ENCODE results near the gene AVL9. TPM values are rescaled to one million over a fixed set of nuclear protein-coding genes. Genes with fewer than 3 reads are reported as not detected.

AVL9 gene
- total and polyA plus RNA-seq, 2 donors (not counting 1 experiment from before 2014, with no cell fraction given) = 15.4 to 48.0 TPM

DNA sequence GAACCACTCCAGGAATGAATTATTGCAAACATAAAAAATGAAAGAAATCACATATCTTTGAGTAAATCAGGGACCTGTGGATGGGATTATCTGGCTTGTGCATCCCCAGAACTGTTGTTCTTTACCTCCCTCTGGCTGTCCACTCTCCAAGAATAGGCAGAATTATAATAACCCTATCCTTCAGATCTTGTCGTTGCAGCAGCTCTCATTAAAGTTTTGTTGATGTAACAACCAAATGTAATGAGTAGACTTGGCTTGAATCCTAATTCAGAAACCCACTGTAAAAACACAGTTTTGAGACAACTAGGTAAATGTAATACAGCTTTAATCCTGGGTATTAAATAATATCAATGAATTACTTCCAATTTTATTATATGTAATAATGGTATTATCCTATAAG is 21.3 kb upstream of the AVL9 start:
- peaks cover 4% of the 10 kb centered on the region for H3K4me1 Mint-ChIP-seq
- Histone ChIP-seq H3K27me3 (replicated peaks in 1 of 4; ENCODE audit: control extremely low read depth in 1 of 4, control insufficient read depth in 3 of 4, insufficient read depth in 4 of 4, low read length in 3 of 4) (peaks cover 0 to 4% (median 0%) of the 10 kb centered on the region in 4 experiments), H3K9me3 (ENCODE audit: control extremely low read depth in 1 of 3, control insufficient read depth in 2 of 3, insufficient read depth in 1 of 3, low read length in 2 of 3) (no peaks in the 10 kb centered on the region), H3K9ac (ENCODE audit: low read length) (no peak overlapping the region), H3K27ac (ENCODE audit: low read length in 2 of 2) (no peak overlapping the region), H3K79me2 (ENCODE audit: control insufficient read depth, insufficient read depth, low read length) (no peaks in the 10 kb centered on the region), H2AFZ (ENCODE audit: insufficient read depth, low read depth, low read length, poor library complexity, severe bottlenecking) (no peak overlapping the region), H4K20me1 (ENCODE audit: control insufficient read depth, insufficient read depth, low read length, poor library complexity, severe bottlenecking) (no peaks in the 10 kb centered on the region), H3K36me3 (replicated peaks in 1 of 2; ENCODE audit: control extremely low read depth in 1 of 2, control insufficient read depth in 1 of 2, extremely low read depth in 1 of 2, insufficient read depth in 2 of 2, low read length in 1 of 2) (no peaks in the 10 kb centered on the region), H3K4me1 (ENCODE audit: control insufficient read depth in 2 of 2, insufficient read depth in 2 of 2, low read length in 2 of 2) (no peaks in the 10 kb centered on the region), H3K4me3 (ENCODE audit: control extremely low read depth in 1 of 5, extremely low read depth in 1 of 5, insufficient read depth in 1 of 5, low read depth in 2 of 5, low read length in 4 of 5) (no peak overlapping the region), H3K4me2 (replicated peaks; ENCODE audit: low read depth, low read length, poor library complexity, severe bottlenecking) (no peak overlapping the region)
- no peak overlapping the region for H3K27ac Mint-ChIP-seq
- WGBS (ENCODE audit: insufficient coverage) = no CpG with 5 or more reads among the region's 1 CpG
- ATAC-seq (ENCODE audit: low read depth) (no peak), DNase-seq (no peak)
- intact Hi-C loops (cut with micrococcal nuclease) = no loop called here
- H3K27me3 Mint-ChIP-seq = peaks cover 7% of the 10 kb centered on the region
- CTCF ChIA-PET = no interaction called here
- H3K9me3 Mint-ChIP-seq (ENCODE audit: insufficient read depth) = no peaks in the 10 kb centered on the region
- POLR2A ChIA-PET = no interaction called here
- no peak overlapping the region for H3K4me3 Mint-ChIP-seq
- TF ChIP-seq EZH2 (IDR thresholded peaks at IDR 0.05; ENCODE audit: borderline replicate concordance, insufficient read depth, low read depth, low read length, poor library complexity, severe bottlenecking) = no peak
- TF ChIP-seq, protein P1, sequence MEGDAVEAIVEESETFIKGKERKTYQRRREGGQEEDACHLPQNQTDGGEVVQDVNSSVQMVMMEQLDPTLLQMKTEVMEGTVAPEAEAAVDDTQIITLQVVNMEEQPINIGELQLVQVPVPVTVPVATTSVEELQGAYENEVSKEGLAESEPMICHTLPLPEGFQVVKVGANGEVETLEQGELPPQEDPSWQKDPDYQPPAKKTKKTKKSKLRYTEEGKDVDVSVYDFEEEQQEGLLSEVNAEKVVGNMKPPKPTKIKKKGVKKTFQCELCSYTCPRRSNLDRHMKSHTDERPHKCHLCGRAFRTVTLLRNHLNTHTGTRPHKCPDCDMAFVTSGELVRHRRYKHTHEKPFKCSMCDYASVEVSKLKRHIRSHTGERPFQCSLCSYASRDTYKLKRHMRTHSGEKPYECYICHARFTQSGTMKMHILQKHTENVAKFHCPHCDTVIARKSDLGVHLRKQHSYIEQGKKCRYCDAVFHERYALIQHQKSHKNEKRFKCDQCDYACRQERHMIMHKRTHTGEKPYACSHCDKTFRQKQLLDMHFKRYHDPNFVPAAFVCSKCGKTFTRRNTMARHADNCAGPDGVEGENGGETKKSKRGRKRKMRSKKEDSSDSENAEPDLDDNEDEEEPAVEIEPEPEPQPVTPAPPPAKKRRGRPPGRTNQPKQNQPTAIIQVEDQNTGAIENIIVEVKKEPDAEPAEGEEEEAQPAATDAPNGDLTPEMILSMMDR (IDR thresholded peaks at IDR 0.05) = no peak

DNA sequence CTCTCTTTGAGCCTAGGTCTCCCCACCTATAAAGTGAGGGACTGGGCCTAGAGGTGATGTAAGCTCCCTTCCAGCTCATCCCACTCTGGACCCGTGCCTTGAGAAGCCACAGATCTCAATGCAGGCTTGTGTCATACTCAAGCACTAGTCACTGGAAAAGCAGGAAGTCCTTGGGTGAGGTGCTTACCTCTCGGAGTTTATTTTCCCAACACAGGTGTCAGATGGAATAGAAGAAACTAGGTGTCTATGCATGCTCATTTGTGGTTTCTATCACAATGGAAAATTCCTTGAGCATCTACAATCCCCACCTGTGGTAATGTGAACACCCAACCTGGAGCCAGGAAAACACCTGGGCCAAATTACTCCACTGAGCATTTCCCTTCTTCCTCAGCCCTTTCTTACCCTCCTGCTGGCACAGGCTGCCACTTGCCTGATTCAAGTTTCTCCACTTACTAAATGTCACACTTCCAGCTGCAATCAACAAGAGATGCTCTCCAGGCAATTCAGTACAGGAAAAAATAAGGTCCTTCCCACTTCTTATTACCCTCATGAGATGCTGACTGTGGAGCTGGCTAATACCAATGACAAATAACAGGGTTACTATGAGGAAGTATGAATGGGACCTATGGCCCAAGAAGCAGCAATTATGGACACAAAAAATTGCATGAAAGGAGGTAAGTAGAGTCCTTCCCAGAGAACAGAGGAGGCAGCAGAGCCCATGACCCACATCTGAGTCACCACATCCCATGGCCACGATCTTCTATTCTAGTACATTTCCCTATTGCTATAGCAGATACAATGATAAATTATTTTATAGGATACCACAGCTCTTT is 18.3 kb upstream of the AVL9 start:
- no peaks in the 10 kb centered on the region for H3K79me2 ChIP-seq (ENCODE audit: control insufficient read depth, insufficient read depth, low read length)
- no peak overlapping the region for H3K27ac ChIP-seq (ENCODE audit: low read length in 2 of 2)
- H3K4me1 Mint-ChIP-seq = peaks cover 3% of the 10 kb centered on the region
- H3K4me3 ChIP-seq (ENCODE audit: control extremely low read depth in 1 of 5, extremely low read depth in 1 of 5, insufficient read depth in 1 of 5, low read depth in 2 of 5, low read length in 4 of 5) = no peak overlapping the region
- no peak overlapping the region for H3K27ac Mint-ChIP-seq
- peaks cover 5% of the 10 kb centered on the region for H3K27me3 Mint-ChIP-seq
- no peaks in the 10 kb centered on the region for H4K20me1 ChIP-seq (ENCODE audit: control insufficient read depth, insufficient read depth, low read length, poor library complexity, severe bottlenecking)
- H3K4me3 Mint-ChIP-seq = no peak overlapping the region
- DNase-seq = no peak
- no peaks in the 10 kb centered on the region for H3K36me3 ChIP-seq (replicated peaks in 1 of 2; ENCODE audit: control extremely low read depth in 1 of 2, control insufficient read depth in 1 of 2, extremely low read depth in 1 of 2, insufficient read depth in 2 of 2, low read length in 1 of 2)
- H3K4me1 ChIP-seq (ENCODE audit: control insufficient read depth in 2 of 2, insufficient read depth in 2 of 2, low read length in 2 of 2) = no peaks in the 10 kb centered on the region
- ATAC-seq (ENCODE audit: low read depth) = no peak
- TF ChIP-seq, protein P1 (IDR thresholded peaks at IDR 0.05) = no peak
- TF ChIP-seq EZH2 (IDR thresholded peaks at IDR 0.05; ENCODE audit: borderline replicate concordance, insufficient read depth, low read depth, low read length, poor library complexity, severe bottlenecking) = no peak
- H3K27me3 ChIP-seq (replicated peaks in 1 of 4; ENCODE audit: control extremely low read depth in 1 of 4, control insufficient read depth in 3 of 4, insufficient read depth in 4 of 4, low read length in 3 of 4) = peaks cover 0 to 4% (median 0%) of the 10 kb centered on the region in 4 experiments
- ChIA-PET POLR2A (no interaction called here), CTCF (no interaction called here)
- no peak overlapping the region for H2AFZ ChIP-seq (ENCODE audit: insufficient read depth, low read depth, low read length, poor library complexity, severe bottlenecking)
- H3K9ac ChIP-seq (ENCODE audit: low read length) = no peak overlapping the region
- intact Hi-C loops (cut with micrococcal nuclease) = no loop called here
- H3K4me2 ChIP-seq (replicated peaks; ENCODE audit: low read depth, low read length, poor library complexity, severe bottlenecking) = no peak overlapping the region
- 86% methylated on average over 1 of the region's 3 CpGs for WGBS (ENCODE audit: insufficient coverage)
- H3K9me3 ChIP-seq (ENCODE audit: control extremely low read depth in 1 of 3, control insufficient read depth in 2 of 3, insufficient read depth in 1 of 3, low read length in 2 of 3) = no peaks in the 10 kb centered on the region
- no peaks in the 10 kb centered on the region for H3K9me3 Mint-ChIP-seq (ENCODE audit: insufficient read depth)
